Measurements from ENCODE around the gene STOML3.

The STOML3 gene

DNA sequence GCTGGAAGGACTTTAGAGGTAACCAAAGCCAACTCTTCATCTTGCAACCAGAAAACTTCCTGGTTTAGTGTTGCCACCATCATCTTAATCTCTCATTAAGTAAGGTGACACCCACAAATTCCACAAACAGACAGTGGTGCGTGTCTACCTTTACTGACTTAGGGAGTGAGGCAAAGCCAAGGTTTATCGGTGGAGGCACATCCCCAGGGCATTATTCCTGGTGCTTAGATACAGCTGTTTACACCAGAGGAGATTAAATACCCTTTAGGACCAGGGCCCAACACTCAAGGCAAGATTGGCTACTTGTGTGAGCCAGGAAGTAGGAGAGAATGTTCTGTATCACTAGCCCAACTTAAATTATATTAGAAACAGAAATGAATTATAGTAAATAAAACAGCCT, 9.5 kb downstream of the STOML3 start:
- no peak for DNase-seq (ENCODE audit: low read depth in 2 of 2)

DNA sequence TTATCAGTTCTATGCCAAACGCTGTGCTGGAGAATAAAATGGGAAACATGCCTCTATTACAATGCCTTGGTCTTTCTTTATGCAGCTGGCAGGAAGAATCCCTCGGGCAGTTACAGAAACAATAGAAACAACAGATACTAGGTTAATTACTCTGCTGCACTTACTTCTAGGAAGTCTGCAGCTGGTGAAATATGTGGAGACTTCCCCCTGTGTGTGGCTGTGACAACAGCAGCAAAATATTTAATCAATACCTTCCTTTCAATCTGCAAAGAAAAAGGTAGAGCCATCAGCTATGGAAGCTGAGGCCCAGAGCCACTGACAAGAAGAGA, 9.9 kb downstream of the STOML3 start:
- no peak for DNase-seq (ENCODE audit: low read depth in 2 of 2)

DNA sequence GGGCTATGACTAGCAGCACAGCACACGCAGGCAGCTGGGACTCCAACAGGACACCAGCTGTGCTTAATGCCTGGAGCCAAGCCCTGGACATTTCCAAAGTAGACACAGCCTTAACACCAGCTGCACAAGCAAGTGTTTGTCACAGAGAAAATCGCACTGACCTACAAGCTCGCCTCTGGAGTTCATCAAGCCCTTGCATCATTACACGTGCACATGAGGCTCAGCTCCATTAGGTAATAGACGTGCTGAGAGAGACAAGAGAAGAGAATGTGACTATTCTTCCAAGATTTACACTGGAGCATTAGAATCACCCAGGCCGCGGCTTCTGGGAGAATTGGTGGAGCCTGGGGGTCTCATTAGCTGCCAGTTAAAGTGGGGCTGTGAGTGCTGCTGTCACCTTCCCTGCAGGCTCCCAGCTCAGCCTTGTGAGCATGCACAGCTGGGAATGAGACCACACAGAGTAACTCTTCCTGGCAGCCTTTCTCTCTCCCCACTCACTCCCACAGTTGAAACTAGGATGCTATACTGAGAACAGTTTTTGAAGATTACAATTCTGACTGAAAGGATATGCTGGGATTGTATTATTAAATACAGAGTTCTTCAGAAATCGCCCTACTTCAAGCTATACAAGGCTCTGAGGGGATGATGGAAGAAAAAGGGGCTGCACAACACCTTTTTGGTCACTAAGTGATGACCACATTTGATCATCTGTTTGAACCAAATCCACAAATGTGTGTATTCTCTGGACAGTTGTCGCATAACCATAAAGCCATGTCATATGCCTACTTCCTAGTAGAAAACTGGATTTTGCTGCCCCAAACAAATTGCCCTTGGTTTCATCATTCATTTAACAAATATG, 10.5 kb downstream of the STOML3 start:
- DNase-seq (ENCODE audit: low read depth in 2 of 2): no peak

DNA sequence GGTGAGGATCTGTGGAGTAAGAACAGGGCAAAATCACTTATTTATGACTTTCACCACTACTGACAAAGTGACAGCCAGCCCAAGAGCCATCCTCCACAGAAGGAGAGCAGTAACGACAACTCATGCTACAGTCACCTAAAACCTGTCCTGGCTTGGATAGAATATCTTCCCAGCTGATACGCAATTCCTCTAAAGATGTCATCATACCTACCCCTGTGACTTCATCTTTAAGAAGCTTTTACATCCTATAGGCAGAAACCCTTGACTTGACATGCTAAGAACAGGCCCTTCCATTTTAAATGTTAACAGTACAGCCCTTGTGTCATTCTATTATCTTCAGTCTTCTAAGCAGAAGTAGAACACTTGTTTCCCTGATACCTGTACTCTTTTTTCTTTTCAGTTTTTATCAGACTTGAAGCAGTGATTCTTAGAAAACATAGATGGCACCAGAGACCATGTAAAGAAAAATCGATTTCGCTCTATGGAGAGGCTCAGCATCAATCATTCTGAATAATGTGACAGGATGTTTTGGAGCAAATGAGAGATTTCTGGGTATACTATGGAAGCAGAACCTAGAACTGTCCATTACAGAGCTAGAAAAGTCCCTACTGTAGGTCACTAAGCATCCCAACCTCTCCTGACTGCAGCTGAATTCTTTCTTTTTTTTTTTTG, 20.1 kb downstream of the STOML3 start:
- no peak for DNase-seq (ENCODE audit: low read depth in 2 of 2)

DNA sequence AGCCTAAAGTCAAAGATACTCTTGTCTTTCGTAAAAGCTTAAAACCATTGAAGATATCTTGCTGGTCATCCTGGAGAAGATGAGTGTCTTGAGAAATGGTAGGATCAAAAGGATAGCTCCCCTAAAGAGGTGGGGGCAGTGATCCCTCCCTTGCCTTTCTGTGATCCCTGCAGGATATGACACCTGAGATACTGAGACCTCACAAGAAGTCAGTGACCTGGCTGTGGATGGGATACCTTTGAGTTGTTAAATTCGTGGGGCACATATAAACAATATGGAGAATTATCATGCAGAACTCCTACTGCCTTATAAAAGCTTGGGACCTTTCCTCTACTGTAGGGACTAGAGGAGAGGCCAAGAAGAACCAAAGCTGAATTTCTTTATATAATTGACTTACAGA, 21.4 kb downstream of the STOML3 start:
- no peak for DNase-seq (ENCODE audit: low read depth in 2 of 2)

DNA sequence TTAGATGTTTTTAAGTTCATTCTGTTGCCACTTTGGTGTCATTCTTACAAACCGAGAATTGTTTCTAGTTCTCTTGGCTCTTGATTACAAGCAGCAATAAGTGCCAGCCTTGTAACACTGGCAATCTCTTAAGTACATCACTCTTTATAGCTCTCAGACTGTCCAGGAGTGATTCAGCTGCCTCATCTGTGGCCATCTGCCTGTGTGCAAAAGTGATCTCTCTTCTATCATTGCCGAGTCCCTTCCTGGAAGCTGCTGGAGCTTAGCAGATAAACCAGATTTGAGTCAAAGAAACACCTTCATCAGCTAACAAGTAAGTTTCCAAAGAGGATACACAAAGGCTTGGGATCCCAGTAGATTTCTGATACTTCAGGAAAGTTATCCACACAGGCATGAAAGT, 23.2 kb downstream of the STOML3 start:
- no peak for DNase-seq (ENCODE audit: low read depth in 2 of 2)

DNA sequence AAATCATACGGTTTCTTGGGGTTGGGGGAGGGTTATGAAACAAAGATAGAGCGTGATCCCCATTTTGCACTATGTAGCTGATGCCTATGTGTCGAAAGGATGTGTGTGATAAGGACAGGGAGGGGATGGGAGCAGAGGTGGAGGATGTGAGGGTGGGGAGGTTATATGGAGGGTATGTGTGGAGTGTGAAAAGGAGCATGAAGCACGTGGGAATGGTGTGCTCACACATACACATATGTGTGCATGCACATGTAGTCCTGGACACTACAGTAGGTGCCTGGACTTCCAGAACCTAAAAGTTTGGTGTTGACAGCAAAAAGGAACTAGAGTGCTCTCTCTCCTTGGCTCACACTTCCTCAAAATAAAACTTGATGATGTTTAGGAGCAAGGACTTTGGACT, 25.4 kb downstream of the STOML3 start:
- DNase-seq (ENCODE audit: low read depth in 2 of 2): no peak

DNA sequence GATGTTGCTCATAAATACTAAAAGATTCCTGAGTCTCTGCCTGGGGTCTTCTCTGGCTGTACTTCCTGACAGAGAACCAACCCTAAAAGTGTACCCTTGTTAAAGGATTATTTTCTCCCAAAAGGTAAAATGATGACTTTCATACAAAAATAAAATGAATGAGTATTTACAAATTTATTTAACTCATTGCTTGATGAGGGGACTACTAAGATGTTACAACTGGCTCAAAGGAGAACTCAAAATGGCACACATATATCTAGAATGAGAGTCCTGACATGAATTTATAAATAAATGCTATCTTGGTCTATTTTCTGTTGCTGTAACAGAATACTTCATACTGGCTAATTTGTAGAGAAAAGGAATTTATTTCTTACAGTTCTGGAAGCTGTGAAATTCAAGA, 30.5 kb downstream of the STOML3 start:
- no peak for DNase-seq (ENCODE audit: low read depth in 2 of 2)

DNA sequence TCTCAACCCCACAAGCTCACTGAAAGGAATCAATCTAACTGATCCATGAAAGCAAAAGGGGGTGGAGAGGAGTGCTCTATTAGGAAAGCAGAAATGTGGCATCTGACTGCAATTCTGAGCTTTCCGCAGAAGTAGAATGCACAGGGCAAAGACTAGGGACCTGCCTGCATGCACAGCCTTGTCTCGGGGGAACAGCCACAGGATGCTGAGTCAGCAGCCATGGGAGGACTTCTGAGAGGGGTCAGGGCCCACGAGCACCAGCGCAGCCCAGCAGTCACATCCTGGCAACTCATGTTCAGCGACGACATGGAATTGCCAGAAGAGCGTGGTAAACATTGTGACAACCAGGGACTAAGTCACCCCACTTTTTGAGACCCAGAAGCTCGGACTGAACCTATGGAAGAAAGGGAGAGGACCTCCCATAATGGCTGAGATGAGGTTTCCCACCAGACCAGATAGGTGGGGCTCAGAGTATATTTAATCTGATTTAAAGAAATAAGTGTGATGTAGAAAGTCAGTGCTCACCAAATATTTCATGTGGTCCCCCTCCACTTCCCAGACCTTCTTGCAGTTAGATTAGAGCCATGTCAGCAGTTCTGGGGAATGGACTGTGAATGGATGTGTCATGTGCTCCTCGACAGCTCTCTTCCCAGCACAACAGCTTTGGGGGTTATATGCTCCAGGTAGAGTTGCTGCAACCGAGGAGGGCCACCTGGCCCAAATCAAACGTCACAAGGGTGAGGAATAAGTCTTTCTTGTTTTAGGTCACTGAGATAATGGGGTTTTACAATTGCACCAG, 32.6 kb downstream of the STOML3 start:
- no peak for DNase-seq (ENCODE audit: low read depth in 2 of 2)

DNA sequence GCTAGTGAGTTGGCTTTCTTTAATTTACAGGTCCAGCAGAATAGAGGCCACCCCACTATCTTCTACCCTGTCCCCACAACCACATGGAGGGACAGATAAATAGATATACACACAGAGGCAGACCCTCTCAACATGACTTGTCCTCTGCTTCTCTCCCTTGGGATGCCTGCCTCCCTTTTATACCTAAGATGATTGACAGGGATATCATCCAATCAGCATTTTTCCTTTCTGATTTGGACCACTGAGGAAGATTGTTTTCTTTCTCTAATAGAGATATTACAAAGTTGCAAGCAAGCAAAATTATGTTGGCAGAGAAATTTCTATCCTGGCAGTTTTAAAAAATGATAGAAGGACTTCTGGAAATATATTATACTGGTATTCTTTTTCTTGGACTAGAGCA, 35.8 kb downstream of the STOML3 start:
- DNase-seq (ENCODE audit: low read depth in 2 of 2): no peak

DNA sequence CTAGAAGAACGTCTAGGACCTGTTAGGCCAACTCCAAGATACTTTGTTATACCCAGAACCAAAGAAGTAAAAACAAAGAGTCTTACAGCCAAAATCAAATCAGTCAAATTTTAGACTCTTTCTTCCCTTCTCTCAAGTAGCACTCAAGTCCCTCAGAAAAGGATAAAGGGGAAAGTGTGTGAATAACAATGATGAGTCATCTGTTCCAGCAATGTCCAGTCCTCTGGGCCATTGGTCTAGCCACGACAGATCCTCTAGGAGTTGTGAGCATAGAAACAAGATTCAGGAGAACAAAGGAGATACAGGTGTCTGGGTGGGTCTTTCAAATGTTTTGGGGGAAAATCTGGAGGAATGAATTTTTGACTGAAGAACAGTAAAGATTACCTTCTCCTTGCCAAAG, 36.3 kb downstream of the STOML3 start:
- DNase-seq (ENCODE audit: low read depth in 2 of 2): no peak

DNA sequence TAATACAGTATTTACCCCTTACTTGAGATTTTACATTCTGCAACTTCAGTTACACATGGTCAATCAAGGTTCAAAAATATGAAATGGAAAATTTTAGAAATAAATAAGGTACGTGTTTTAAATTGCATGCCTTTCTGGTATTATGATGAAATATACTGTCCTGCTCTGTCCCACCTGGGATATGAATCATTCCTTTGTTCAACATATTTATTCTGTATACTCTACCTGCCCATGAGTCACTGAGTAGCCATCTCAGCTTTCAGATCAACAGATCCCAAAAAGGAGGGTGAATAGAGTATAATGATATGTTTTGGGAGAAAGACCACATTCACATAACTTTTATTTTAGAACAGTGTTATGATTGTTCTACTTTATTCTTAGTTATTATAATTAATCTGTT, 37.8 kb downstream of the STOML3 start:
- no peak for DNase-seq (ENCODE audit: low read depth in 2 of 2)

DNA sequence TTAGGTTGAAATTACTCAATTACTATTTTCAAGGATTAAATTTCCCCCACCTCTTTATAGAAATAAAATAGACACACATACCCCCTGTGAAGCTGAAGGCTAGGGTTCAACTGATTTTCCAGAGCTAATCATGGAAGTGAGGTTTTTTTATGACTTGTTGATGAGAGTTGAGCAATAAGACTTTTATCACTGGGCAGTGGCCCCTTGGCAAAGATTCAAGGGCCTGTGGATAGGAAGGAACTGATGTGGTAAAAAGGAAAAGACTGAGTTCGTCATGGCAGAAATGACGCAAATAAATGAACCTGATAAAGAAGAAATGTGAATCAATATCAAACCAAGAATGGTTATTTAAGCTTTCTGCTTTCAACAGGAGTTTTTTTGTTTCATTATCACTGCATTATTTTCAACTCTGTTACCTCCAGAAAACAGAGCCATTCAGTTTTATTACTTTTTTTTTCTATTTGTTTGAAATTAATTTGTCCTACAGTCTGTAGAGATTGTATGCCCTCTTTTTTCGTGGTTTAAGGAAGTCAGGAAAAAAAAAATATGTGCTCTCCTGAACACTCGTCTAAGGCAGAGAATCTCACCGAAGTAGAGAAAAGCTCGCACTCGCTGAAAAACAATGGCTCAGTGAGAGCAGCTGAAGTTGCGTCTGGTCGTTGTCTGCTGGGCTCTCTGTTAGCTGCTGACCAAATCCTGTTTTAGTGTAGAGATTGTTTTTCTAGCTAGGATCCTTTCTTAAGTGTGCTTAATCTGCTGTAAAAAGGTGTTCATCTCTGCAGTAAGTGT, 38.9 kb downstream of the STOML3 start:
- DNase-seq (ENCODE audit: low read depth in 2 of 2): no peak

DNA sequence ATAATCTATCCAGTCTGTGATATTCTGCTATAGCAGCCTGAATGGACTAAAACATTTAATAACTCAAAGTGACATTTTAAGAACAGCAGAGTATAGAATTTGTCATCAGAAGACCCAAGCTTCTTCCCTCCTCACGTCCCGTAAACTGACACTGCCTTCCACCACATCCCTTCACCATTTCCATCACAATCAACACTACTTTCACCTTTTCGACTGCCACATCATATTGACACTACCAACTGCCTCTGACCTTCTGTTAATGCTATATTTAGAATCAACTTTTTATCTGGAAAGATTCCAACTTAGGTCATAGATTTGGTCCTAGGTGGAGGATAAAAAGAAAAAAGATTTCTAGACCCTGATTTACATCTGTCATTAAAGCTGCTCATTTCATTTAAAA, 39.6 kb downstream of the STOML3 start:
- DNase-seq (ENCODE audit: low read depth in 2 of 2): no peak

DNA sequence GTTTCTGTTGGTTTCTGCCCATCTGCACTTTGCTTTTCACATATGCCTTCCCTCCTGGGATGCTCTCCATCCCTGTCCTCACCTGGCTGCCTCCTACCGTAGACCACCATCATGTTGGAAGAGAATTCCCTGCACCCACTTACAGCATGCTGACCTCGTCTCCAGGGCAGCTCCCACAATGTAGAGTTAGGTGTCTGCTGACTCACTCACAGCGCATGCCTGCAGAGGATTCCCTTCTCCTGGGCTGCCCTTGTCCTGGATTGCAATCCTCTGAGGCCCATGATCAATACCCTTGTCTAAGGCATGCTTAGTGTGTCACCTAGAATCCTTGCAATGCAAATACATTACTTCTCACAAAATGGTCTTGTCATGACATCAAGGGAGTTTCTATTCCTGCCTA, 43.6 kb downstream of the STOML3 start:
- no peak for DNase-seq (ENCODE audit: low read depth in 2 of 2)

DNA sequence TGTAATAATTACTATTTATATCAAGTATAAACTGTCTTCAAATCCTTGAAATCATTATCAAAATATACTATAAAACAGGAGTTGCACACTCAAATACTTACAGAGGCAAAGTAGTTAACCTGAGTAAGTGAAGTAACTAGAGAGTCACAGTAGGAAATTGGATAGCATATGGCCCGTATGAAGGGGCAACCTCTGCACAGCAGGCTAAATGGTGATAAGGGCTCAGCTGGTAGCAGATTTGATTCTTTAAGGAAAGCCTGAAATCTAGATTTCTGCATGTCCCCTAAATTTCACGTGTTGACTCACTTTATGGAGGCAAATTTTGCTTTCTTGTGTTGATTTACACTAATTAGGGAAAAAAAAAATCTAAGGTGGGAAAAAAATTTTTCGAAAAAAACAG, 46.4 kb downstream of the STOML3 start:
- DNase-seq (ENCODE audit: low read depth in 2 of 2): no peak

DNA sequence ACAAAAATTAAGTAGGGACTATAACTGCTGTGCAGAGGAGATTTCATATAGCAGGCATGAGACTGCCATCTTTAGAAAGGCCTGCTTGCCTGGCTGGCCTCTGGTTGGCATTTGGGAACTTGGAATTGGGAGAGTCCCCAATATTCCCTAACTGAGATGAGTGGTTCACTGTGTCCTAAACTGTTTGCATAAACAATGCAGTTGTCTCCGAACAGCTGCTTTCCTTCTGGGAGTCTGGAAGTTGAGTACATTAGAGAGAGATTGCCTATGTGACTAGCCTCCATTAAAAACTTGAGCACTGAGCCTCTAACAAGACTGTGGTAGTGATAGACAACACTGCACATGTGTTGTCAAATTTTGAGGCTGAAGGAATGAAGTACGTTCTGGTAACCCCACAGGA, 47.4 kb downstream of the STOML3 start:
- DNase-seq (ENCODE audit: low read depth in 2 of 2): no peak

DNA sequence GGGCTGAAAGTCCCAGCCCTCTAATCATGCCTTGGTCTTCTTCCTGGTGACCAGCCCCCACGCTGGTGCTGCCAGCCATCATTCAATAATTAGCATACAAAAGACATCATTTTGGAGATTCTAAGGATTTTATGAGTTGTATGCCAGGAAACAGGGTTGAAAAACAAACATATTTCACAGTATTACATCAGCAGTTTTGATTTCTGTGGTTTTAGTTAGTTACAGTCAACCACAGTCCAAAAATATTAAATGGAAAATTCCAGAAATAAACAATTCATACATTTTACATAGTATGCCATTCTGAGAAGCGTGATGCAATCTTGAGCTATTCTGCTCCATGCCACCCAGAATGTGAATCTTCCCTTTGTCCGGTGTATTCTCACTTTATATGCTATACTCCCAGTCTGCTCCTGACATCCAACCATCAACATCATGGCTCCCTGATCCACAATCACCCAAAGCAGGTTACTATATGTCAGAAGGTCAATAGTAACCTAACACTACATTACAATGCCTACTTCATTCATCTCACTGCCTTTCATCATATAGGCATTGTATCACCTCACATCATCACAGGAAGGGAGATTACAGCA, 49.2 kb downstream of the STOML3 start:
- DNase-seq (ENCODE audit: low read depth in 2 of 2): no peak

DNA sequence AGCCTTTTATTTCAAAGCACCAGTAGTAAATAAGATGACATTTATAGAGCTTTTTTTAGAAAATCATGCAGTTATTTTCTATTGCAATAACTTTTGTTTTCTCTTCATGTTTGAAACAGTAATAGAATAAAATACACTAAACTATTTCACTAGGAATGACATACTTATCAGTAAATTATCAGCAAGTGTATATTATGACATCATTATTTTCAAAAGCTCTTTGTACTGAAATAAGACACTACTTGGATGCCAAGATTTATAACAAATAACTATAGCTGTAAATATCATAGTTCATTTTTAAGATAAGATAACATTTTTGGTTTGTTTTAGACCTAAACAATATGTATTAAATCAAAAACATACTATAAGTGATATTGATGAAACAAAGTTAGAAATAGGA, 56.8 kb downstream of the STOML3 start:
- no peak for DNase-seq (ENCODE audit: low read depth in 2 of 2)

DNA sequence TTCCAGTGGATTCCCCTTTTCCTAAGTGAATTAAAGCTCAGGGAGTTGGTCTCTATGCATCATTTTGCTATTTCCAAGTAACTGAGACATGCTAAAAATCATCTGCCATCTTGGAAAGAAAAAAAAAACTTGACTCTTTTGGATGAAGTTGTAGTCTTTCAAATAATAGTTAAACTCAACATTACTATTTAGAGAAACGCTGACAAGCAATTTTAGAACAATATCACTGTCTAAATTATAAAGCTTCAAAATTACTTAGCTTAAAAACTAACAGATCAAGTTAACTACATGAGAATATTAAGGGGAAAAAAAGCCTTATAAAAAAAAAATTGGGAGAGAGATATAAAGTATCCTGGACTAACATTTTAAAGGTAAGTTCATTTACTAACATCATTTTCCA, 68.5 kb downstream of the STOML3 start:
- DNase-seq (ENCODE audit: low read depth in 2 of 2): no peak

DNA sequence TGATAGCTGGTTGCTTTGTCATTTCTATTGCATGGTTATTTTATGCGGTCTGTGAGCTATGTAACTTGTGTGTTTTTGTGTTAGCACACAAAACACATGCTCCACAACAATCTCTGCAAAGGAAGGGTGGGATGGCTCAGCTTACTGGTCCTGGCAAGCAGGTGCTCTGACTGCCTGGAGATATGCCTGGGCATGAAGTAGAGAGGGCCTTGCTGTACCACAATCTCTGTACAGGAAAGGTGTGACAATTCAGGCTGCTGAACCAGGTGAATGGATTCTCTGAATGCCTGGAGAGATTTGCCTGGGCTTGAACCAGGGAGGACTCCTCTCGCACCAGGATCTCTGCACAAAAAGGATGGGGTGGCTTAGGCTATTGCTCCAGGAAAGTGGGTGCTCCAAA, 69.5 kb downstream of the STOML3 start:
- DNase-seq (ENCODE audit: low read depth in 2 of 2): no peak

Data from fibroblast of skin of left biceps (primary cell).